RKO (cell line): ENCODE results near the gene ANGEL1.
A peak's percentile ranks its signal among the peaks of the same experiment; 100 is the strongest.

ENCODE experiments used
- DNase-seq: peaks from one replicate; pipeline ENCODE4 v3.0.0-alpha.2; 2016; ENCODE audit warnings: low spot score

ANGEL1 gene, protein sequence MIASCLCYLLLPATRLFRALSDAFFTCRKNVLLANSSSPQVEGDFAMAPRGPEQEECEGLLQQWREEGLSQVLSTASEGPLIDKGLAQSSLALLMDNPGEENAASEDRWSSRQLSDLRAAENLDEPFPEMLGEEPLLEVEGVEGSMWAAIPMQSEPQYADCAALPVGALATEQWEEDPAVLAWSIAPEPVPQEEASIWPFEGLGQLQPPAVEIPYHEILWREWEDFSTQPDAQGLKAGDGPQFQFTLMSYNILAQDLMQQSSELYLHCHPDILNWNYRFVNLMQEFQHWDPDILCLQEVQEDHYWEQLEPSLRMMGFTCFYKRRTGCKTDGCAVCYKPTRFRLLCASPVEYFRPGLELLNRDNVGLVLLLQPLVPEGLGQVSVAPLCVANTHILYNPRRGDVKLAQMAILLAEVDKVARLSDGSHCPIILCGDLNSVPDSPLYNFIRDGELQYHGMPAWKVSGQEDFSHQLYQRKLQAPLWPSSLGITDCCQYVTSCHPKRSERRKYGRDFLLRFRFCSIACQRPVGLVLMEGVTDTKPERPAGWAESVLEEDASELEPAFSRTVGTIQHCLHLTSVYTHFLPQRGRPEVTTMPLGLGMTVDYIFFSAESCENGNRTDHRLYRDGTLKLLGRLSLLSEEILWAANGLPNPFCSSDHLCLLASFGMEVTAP

DNA sequence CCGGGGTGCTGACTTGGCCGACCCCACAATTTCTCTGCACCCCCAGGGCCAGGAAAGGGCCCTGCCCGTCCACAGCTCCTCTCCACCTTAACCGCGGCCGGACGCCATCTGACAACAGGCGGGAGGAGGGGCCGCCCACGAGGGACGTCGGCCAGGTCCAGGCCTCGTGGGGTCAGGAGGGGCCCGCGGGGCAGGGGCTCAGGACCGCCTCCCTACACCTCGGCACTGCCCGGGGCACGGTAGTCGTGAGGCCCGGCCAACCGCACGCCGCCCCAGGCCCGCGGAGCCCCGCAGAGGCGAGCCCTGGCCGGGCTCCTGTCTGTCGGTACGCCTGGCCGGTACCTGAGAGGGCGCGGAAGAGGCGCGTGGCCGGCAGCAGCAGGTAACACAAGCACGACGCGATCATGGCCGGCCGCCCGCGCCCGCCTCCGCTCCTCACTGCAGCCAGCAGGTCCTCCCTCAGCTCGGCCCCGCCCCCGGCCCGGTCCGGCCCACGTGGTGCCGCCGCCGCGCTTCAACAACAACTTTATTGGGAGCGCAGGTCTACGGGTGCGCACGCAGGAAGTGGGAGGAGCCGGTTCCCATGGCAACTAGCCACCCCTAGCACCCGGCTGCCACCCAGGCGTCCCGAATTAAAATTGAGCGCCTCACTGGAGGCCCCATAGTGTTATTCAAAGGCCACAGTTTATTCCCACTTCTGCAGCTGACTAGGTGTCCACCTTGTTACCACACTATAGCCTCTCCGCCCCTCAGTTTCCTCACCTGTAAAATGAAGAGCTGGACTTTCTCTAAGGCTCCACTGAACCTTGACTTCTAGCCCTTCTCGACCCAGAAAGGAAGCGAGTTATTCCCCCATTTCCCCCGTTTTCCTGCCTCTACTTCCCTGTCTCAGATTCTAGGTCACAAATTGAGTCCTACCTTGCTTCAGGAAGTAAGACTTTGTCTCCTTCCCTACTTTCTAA lies at the start of gene ANGEL1:
ANGEL1 (minus strand) TSS at position 461 of the 962 bp plus-strand sequence; CDS start at position 406, 55 bp downstream.
- DNase-seq, result peak; percentile 93

DNA sequence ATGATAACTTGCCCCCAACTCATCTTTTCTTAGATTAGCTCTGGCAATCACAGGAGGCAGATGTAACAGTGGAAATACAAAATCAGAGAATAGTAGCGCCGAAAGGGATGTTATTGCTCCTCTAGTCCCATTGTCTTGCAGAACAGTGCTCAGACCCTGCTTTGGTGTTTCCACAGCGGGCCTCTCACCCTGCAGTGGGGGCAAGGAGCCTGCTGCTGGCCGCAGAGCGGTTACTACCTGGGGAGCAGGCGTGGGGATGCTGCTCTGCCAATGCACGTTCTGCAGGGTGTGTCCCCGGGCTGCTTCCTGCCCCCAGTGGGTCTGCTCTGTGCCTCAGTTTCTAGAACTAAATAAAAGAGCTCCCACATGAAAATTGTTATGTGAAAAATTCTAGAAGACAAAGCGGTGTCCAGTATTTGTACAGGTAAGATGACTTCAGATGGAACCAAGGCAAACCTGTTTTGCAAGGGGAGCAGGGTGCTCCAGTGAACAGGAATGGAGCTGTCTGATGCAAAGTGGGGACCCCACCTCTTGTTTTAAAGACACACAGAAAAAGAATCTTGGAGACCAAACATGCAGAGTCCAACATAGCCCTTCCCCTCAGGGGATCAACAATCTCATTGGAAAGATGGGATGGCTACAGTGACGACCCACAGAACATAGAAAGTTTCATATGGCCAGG lies 49.0 kb upstream of the ANGEL1 start:
- DNase-seq, result no peak

DNA sequence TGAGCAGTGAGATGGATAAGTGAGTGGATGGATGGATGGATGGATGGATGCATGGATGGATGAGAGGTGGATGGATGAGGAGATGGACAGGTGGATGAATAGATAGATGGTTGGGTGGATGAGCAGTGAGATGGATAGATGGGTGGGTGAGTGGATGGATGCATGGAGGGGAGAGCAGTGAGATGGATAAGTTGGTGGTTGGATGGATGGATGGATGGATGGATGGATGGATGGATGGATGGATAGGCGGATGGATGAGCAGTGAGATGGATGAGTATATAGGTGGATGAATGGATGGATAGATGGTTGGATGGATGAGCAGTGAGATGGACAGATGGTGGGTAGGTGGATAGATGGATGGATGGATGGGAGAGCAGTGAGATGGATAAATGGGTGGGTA lies 44.1 kb upstream of the ANGEL1 start:
- DNase-seq, result no peak

DNA sequence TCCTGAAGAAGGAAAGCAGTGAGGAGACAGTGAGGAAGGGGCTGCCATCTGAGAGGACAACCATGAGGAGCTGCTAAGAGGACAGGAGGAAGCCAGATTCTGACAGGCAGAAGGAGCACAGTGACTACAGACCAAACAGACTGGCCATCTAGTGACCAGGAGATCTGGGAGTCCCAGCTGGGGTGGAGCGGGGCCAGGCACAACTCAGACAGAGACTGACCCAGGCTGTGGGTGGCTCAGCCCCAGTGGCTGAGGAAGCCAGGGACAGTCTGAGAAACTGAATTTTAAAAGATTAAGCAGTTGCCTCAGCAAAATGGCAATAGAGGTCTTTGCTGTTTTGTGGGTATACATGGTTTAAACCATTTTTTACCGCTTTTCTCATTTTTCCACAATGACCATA lies 42.4 kb upstream of the ANGEL1 start:
- no peak for DNase-seq

DNA sequence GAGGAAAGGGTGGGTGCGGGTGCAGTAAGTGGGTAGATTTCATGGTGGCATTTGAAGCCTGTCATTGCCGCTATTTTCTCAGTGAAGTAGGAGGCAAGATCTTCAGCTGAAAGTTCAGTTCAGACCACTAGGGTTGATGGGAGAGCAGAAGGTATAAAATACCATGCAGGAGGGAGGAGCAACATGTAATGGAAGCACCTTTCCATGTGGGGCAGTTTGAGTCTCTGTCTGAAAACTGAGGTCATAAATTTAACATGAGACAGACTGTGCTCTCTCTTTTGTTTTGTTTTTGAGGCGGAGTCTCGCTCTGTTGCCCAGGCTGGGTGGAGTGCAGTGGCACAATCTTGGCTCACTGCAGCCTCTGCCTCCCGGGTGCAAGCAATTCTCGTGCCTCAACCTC lies 36.2 kb upstream of the ANGEL1 start:
- peak; percentile 17 for DNase-seq

DNA sequence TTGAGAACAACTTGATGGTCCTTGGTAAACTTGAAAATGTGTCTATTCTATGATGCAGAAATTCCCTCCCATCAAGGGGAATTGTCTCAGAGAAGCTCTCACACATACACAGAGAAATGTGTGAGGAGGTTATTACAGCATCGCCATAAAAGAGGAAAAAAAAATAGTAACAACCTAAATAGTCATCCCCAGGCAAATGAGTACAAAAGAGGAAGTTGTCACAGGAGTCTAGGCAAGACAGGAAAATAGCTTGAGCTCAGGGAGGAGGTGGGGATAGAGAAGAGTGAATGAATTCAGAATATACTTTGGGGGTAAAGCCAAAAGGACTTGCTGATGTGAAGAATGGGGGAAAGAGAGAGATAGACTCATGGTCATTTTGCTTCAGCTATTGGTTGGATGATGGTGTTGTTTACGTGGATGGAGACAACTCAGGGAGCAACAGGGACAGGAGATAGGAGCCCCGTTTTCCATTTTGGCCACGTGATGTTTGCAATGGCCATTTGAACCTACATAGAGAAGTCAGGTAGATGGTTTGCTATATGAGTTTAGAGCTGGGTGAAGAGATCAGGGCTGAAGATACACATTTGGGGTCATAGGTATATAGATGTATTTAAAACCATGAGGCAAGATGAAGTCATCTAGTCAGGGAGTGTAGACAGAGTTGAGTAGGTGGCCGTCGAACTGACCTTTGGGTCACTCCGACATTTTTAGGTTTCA lies 33.8 kb upstream of the ANGEL1 start:
- DNase-seq, result no peak

DNA sequence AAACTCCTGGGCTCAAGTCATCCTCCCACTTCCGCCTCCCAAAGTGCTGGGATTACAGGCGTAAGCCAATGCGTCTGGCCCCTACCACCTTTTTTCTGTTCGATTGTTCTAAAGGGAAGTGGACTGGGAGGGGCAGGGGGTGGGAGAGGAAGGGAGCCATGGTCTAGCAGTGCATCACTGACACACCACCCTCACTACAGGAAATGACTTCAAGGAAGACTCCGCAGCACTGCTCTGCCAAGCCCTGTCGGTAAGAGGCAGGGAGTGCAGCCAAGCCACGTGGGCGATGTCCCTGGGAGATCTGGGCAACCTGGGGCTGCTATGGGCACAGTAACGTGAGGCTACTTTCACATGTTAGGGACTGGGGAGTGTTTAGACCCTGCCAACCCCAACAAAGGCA lies 31.5 kb upstream of the ANGEL1 start:
- DNase-seq, result peak; percentile 70

DNA sequence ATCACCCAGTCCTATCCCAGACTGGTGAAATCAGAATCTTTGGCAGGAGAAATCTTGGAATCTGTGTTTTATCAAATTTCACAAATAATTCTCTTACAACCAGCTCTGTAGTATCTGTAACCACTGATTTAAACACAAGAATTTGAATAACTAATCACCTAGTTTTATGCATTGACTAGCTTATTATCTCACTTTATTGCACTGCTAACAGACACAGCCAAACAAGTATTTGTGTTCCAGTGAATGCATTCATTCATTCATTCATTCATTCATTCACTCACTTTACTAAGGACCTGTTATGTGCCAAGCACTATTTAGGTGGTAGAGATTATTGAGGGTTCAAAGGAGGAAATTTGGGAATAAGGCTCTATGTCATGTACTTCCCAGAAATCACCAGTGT lies 29.7 kb upstream of the ANGEL1 start:
- no peak for DNase-seq

DNA sequence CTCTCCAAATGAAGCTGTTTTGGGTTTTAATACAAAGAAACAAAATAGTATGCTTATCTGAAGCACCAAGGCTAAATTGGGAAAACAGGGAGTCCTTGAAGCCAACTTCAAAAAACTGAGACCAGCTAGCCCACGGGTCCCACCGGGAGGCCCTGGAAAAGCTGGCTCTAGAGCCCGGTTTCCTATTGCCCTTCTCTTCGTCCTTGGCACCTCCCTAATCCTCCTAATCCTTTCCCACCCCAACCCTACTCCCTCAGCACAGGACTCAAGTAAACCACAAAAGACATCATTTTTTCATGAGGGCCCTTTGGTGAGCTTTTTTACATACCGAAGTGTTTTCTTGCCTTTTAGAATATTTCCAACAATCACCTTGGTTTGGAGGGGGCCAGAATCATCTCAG lies 24.8 kb upstream of the ANGEL1 start:
- no peak for DNase-seq

DNA sequence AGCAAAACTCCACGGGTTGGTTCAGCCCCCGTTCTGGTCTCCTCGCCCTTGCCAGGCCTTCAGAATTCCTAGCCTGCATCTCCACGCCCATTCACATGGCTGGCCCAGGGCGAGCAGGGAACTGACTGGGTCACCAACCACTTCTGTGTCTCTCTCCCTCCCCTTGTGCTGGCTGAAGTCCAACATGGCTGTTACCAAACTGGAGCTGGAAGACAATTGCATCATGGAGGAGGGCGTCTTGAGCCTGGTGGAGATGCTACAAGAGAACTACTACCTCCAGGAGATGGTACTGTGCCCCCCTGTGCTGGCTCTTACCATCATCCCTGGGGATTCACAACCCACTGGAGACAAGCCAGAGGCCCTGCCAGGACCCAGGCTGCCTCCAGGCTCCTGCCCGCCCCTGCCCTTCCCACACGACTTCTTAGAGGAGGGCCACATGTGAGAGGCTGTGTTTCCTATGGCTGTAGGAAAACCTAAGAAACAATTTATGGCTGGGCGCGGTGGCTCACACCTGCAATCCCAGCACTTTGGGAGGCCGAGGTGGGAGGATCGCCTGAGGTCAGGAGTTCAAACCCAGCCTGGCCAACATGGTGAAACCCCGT lies 23.4 kb upstream of the ANGEL1 start:
- no peak for DNase-seq

DNA sequence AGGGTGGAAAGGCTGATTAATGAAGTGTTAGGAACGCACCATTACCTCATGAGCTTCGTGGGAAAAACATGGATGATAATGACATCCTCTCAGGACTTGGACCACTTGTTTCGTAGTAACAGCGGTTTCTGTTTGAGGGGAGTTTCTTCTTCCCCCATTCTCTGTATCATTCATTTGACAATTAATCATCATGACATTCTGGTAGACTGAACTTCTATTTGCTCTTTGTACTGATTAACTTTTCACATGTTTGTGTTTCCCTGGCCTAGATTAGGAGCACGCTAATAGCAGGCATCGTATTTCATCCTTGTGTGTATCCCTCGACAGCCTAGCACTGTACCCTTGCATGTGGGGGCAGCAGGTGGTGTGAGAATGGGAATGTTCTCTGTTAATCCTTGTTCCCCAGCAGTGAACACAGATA lies 21.6 kb upstream of the ANGEL1 start:
- DNase-seq, result no peak

DNA sequence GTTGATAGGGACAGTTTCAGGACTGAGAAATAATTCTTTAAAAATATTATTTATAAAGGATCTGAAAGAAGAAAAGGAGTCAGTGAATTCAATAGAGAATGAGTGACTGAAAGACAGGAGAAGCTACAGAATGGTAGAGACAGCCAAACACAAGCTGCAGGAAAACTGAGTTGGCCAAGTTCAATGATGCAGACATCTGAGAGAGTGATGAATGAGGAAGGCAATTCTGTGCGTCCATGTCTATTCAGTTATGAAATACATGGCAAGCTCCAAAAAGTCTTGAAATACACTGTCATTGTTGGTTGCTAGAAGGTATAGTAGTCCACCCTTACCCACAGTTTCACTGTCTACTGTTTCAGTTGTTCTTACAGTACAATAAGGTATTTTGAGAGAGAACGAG lies 20.3 kb upstream of the ANGEL1 start:
- no peak for DNase-seq

DNA sequence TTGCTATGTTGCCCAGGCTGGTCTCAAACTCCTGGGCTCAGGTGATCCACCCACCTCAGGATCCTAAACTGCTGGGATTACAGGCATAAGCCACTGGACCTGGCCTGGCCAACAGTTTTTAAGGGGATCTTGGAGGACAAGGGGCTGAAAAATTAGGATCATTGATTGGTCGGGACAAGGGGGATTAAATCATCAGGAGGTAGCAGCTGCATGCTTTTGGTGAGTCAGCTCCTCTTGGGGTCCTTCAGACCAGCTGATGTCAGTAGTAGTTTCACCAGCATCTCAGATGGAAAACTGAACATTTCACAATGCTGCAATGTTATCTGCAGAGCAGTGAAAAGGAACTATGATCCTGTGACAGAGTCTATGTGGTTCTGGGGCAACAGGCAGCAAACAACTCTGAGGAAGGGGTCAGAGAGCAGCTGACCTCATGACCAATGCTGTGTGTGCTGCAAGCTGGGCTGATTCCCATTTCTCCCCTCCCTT lies 19.9 kb upstream of the ANGEL1 start:
- DNase-seq, result no peak

DNA sequence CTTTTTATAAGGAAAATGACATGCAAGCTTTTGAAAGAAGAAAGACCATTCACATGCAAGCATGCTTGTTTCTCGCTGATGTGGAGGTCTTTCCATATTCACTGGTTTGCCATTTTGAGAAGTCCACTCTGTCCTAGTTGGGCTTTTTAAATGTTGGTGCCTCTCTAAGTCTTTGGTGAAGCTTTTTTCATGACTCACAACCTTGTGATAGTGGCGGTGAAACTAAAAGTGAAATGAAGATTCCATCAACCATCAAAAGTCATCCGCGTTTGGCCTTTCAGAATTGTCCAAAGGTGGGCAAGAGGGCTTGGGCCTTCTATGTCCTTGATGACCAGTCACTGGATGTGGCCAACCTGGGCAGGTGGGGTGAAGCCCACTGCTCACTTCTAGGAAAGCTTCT lies 17.9 kb upstream of the ANGEL1 start:
- no peak for DNase-seq

DNA sequence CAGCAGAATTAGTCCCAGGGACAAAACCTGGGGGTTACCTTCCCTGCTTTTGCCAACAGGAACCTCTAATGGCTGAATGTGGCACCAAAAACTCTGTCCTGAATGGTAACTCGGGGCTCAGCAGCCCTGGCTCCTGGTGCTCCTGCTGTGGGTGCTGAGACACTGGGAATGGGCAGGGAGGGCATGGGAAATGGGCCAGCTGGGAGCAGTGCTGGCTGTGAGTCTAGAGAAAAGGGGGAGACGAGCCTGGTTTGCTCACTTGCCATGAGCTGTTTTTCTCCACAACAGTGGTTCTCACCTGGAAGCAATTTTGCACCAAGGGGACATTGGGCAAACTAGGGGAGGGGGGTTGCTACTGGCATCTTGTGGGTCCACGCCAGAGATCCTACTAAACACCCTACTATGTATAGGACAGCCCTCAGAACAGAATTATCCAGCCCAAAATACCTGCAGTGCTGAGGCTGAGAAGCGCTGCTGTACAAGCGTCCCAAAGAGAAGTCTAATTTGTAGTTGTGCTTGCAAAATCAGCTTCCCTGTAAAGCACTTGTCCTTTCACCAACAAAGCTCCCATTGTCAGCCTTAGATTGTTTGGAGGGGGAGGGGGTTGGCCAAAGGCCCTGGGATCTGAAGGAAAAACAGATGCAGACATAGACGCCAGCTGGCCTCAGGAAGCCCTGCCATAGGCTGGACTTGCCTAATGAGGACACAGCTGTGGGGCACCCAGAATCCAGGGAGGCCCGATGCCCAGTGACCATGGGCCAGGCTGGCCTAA lies 17.2 kb upstream of the ANGEL1 start:
- DNase-seq, result no peak

DNA sequence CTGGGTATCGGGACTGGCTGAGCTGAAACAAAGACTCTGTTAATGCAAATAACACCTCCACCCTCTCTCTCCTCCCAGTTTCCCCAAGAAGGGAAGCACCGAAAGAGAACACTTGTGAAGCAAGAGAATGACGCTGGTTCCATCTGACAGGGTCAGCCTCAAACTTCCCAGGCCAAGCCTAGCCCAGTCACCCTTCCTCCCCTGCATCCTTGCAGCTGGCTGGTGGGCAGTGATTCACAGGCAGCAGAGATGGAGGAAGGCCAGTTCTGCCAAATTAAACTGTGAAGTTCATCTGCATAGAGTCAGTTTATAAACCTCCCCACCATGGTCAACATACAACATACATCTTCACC lies 16.3 kb upstream of the ANGEL1 start:
- DNase-seq, result no peak

DNA sequence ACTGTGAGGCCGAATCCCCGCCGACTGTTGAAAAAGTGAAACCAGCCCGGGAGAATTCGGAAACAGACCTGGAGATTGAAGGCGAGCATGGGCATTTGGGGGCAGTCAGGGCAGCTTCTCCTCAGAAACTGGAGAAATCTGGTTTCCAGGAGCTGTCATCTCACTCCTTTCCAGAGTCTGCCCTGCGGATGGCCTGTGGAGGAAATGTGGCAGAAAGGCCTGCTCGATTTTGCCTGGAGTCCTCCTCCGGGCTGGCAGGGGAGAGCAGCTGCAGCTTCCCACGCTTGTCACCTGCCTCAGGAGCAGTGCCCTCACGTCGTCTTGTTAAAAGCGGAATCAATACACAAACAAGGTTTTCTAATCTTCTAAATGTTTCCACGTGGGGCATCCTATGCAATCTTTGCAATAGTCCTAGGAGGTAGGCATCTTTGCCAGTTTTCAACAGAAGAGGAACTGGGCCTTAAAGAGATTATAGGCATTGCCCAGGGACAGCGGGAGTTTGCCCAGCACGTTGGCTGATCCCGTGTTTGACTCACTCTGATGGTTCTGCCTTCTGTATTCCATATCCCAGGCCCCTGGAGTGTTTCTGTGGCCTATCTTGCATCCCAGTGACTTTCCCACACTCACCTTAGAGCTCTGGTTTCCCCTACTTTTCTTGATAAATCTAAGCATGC lies 15.8 kb upstream of the ANGEL1 start:
- no peak for DNase-seq

DNA sequence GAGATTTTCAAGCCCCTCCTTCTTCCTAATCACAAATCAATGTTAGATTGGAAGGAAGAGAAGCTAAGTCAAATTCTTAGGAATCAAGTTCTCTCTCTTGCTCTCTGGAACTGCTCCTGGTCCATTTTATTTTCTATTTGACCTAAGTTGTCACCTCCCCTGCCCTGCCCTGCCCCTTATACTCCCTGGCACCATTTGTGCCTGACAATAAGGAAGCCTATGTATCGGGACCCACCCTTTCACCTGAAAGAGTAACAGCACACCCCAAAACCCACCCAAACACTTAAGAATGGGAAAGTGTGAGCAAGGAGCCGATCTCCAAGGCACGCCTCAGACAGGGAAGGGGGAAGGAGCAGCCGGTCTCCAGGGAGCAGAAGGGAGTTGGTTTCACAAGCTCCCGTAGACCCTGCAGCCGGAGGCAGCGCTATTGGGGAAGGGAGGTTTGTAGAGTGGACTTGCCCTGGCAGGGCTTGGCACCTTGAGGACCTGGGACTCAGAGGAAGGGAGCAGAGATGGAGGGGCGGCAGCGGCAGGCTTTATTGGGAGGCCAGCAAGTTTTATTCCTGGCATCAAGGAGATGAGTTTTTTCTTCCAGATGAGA lies 15.1 kb upstream of the ANGEL1 start:
- DNase-seq, result no peak

DNA sequence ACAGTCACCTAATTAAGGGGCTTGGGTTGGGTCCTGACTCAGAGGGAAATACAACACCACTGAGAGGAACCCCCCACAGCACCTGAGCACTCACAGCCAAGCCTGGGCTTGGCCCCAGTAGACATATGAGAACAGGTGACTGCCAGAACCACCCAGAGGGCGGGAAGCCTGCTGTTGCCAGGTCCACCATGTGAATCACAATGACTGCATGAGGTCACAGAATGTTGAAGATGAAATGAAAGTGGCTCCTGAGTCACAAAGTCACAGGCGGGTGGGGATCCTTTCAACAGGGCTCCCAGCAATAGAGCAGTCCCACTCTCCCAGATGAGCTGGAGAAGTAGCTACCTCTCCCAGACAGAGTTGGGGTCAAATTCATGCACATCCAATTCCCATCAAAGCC lies 13.4 kb upstream of the ANGEL1 start, which contains the start of gene LRRC74A:
LRRC74A (plus strand) TSS at position 287 of the 400 bp plus-strand sequence. CDS start 290 bp downstream, outside the sequence.
- no peak for DNase-seq
